Common myeloid progenitor, CD34-positive (primary cell): Measurements from ENCODE around the gene FYB1.

Experiments
- CTCF ChIA-PET: fragments of 350-600 bp; sonication (Branson Sonifier 250); formaldehyde crosslinking; loops from one replicate; lab custom pipeline; 2021; ENCODE audit warnings: antibody characterized with exemption; lab: Charles Lee
- POLR2A ChIA-PET: fragments of 350-600 bp; sonication (Branson Sonifier 250); formaldehyde crosslinking; loops from one replicate; lab custom pipeline; 2021; ENCODE audit warnings: antibody characterized with exemption; lab: Charles Lee
- DNase-seq, 3 donors: peaks; one replicate each; pipeline versions ENCODE4 v3.0.0 to v3.0.0-alpha.2; 2013
- H3K27ac ChIP-seq, 2 experiments: 1 replicate in 1 of 2; 2 replicates in 1 of 2; pipeline ENCODE4 v1.7.0; 2013; ENCODE audit warnings: inconsistent platforms in 2 of 2, low read length in 2 of 2, mild to moderate bottlenecking in 2 of 2, low read depth in 1 of 2, moderate library complexity in 1 of 2; ENCODE audit not compliant: severe bottlenecking in 2 of 2, insufficient read depth in 1 of 2, poor library complexity in 1 of 2
- H3K27me3 ChIP-seq, 5 experiments: replicated peaks in 2 of 5; 1 replicate in 3 of 5; 2 replicates in 2 of 5; pipeline versions ENCODE4 v1.6.1 to v1.7.0; 2013; ENCODE audit warnings: low read length in 4 of 5, mild to moderate bottlenecking in 2 of 5, moderate library complexity in 2 of 5, inconsistent platforms in 1 of 5; ENCODE audit not compliant: insufficient read depth in 5 of 5, control insufficient read depth in 4 of 5
- H3K36me3 ChIP-seq, 4 experiments: 1 replicate in 2 of 4; 2 replicates in 2 of 4; pipeline versions ENCODE4 v1.6.1 to v1.7.0; 2013; ENCODE audit warnings: low read length in 3 of 4, control low read depth in 1 of 4, mild to moderate bottlenecking in 1 of 4; ENCODE audit not compliant: control insufficient read depth in 4 of 4, insufficient read depth in 4 of 4
- H3K4me1 ChIP-seq, 4 experiments: 1 replicate in 3 of 4; 2 replicates in 1 of 4; pipeline versions ENCODE4 v1.6.1 to v1.7.1; 2013; ENCODE audit warnings: low read length in 3 of 4, mild to moderate bottlenecking in 3 of 4, control low read depth in 1 of 4, inconsistent platforms in 1 of 4, moderate library complexity in 1 of 4; ENCODE audit not compliant: control insufficient read depth in 4 of 4, insufficient read depth in 4 of 4; ENCODE audit errors: control extremely low read depth in 1 of 4
- H3K4me3 ChIP-seq, 7 experiments: 1 replicate in 4 of 7; 2 replicates in 3 of 7; pipeline versions ENCODE4 v1.5.1 to v1.7.0; 2013; ENCODE audit warnings: mild to moderate bottlenecking in 7 of 7, low read length in 6 of 7, moderate library complexity in 6 of 7, inconsistent platforms in 2 of 7, low read depth in 2 of 7, control low read depth in 1 of 7; ENCODE audit not compliant: insufficient read depth in 4 of 7, control insufficient read depth in 1 of 7; ENCODE audit errors: extremely low read depth in 1 of 7
- H3K9me3 ChIP-seq, 5 experiments: 1 replicate in 4 of 5; 2 replicates in 1 of 5; pipeline versions ENCODE4 v1.6.1 to v1.7.1; 2013; ENCODE audit warnings: low read length in 4 of 5, mild to moderate bottlenecking in 2 of 5, inconsistent platforms in 1 of 5, low read depth in 1 of 5, moderate library complexity in 1 of 5; ENCODE audit not compliant: control insufficient read depth in 4 of 5, insufficient read depth in 2 of 5; ENCODE audit errors: control extremely low read depth in 1 of 5
- WGBS: methylation state at CpG from one replicate; pipeline ENCODE4 v1.1.5; 2013; ENCODE audit not compliant: insufficient coverage; 5-methylcytosine and 5-hydroxymethylcytosine counted together

The FYB1 gene

DNA sequence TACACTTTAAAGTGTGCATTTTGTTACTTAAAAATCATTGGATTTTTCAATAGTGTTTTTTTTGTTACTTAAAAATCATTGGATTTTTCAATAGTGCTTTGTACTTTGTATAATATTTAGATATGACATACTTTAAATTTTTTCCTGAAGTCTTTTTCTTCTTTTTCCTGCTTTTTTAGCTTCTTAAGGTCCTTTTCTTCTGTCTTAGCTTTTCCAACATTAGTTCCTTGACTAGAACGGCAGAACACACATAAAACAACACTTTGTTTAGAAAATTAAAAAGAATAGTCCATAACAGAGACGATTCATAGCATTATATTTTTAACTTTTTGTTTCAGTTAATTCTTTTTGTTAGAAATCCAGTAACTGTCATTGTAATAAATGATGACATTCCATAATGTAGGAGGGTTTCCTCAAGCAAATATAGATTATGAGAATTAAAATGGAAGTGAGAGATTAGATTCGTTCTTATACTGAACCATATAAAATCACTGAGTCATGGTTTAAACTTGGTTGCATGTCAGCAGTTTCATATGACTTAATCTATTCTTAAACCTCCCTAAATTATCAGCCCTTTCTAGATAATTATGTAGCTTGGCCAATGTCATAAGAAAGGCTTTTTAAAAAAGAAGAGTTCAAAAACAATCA lies 99.8 kb downstream of the FYB1 start:
- ChIA-PET CTCF (interaction anchor here (1.3 kb wide), 1 partner anchor 14 kb away, joined by 3 read pairs; no protein-coding TSS in a partner anchor), POLR2A (interaction anchor here (0.7 kb wide), 1 partner anchor 183 kb away, joined by 5 read pairs; no protein-coding TSS in a partner anchor)
- Histone ChIP-seq H3K36me3 (peaks cover 0 to 6% (median 0%) of the 10 kb centered on the region in 4 experiments), H3K27me3 (no peaks in the 10 kb centered on the region), H3K4me3 (no peak overlapping the region), H3K4me1 (no peaks in the 10 kb centered on the region), H3K9me3 (no peaks in the 10 kb centered on the region), H3K27ac (no peak overlapping the region)
- no peak for DNase-seq
- WGBS: no CpG with 5 or more reads among the region's 3 CpGs

DNA sequence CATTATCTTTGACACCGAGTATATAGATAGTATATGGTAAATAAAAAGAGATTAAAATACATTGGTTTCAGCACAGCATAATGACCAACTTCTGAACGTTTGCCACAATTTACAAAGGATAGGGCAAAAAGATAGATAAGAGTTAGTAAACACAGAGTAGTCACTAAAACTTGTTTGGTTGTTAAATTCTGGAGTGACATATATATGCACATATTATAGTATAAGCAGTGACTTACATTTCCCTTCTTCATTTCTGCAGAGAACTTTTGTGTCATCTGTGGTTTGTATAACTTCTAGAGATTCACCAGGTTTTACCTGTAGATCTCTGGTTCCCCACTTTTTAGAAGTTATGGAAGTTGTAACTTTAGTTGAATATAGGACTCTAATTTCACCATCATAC lies 100.7 kb downstream of the FYB1 start:
- Histone ChIP-seq H3K4me3 (no peak overlapping the region), H3K4me1 (no peaks in the 10 kb centered on the region), H3K27me3 (no peaks in the 10 kb centered on the region), H3K27ac (no peak overlapping the region), H3K36me3 (peaks cover 0 to 6% (median 3%) of the 10 kb centered on the region in 4 experiments), H3K9me3 (no peaks in the 10 kb centered on the region)
- ChIA-PET CTCF (interaction anchor here (2.1 kb wide), 1 partner anchor 37 kb away, joined by 8 read pairs; no protein-coding TSS in a partner anchor), POLR2A (interaction anchor here (0.7 kb wide), 1 partner anchor 182 kb away, joined by 5 read pairs; no protein-coding TSS in a partner anchor)
- WGBS: 83% methylated on average over 1 of the region's 2 CpGs
- no peak for DNase-seq

- Histone ChIP-seq H3K36me3 (peaks cover 0 to 9% (median 3%) of the 10 kb centered on the region in 4 experiments), H3K4me3 (no peak overlapping the region), H3K9me3 (no peaks in the 10 kb centered on the region), H3K27me3 (no peaks in the 10 kb centered on the region), H3K4me1 (no peaks in the 10 kb centered on the region), H3K27ac (no peak overlapping the region)
- ChIA-PET POLR2A (no interaction called here), CTCF (interaction anchor here (2.1 kb wide), 1 partner anchor 36 kb away, joined by 8 read pairs; no protein-coding TSS in a partner anchor)
- DNase-seq: peak; percentile 17 to 58 (median 23)
- WGBS: 83% methylated on average over 2 of the region's 2 CpGs
These were observed 102.0 kb downstream of the FYB1 start for GRCh38 chr5:39117401-39117800.

- POLR2A ChIA-PET: no interaction called here
- no CpG with 5 or more reads among the region's 3 CpGs for WGBS
These were observed 102.8 kb downstream of the FYB1 start for GRCh38 chr5:39116344-39117170.

DNA sequence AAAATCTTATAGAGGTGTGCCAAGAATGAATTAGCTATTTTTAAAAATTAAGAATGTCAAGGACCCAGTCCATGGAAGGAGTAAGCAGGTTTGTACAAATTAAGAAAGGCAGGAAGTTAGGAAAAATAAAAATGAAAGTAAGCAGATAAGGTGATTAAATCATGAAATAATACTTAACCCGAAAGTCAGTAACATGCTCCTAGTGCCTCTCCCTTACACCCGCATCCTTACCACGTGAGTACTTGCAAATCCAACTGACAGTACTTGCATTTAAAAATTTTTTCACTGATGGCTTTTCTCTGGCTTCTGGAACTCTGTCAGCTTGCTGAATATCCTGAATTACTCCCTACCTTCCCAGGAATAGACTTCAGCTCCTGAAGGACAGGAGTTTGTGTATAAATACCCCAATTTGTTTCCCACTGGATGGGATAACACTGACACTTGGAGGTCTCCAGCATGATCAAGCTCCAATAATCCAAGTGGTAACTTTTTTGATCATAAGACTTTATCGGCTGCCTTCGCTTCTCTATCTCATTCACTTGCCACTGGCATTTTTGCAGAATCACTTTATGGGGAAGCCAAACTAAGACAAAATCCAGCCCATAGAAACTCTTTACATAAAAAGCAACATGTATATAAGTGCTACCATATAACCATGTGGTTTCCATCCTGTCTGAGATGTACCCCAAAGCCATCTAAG lies 103.6 kb downstream of the FYB1 start:
- 77% methylated on average over 5 of the region's 5 CpGs for WGBS
- Histone ChIP-seq H3K27me3 (no peaks in the 10 kb centered on the region), H3K36me3 (peaks cover 0 to 9% (median 0%) of the 10 kb centered on the region in 4 experiments), H3K9me3 (no peaks in the 10 kb centered on the region), H3K4me3 (no peak overlapping the region), H3K4me1 (no peaks in the 10 kb centered on the region), H3K27ac (no peak overlapping the region)
- POLR2A ChIA-PET: no interaction called here
- CTCF ChIA-PET: no interaction called here
- no peak for DNase-seq

More at GRCh38 chr5:39116344-39117170, 102.8 kb downstream of the FYB1 start:
- Histone ChIP-seq H3K4me3 (no peak overlapping the region), H3K36me3 (peaks cover 0 to 9% (median 0%) of the 10 kb centered on the region in 4 experiments), H3K27me3 (no peaks in the 10 kb centered on the region), H3K27ac (no peak overlapping the region), H3K4me1 (no peaks in the 10 kb centered on the region), H3K9me3 (no peaks in the 10 kb centered on the region)
- no peak for DNase-seq
- CTCF ChIA-PET: interaction anchor here (2.1 kb wide), 1 partner anchor 35 kb away, joined by 8 read pairs; no protein-coding TSS in a partner anchor

DNA sequence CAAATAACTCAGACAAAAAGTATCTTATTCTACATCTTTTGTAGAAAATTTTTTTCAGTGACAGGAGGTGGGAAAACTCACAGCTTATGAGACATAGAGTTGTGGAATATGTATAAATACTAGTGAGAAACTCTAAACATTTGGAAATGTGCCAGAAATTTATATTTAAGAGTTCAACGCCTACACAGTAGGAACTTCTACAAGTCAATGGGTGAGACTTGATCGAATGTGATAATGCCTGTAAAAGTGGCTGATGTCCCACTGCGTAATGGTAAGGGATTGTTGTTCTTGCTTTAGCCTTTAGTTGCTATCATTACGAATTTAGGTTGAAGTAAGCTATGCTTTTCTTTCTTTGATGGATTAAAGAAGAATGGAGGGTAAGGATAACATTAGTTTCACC lies 105.2 kb downstream of the FYB1 start:
- POLR2A ChIA-PET: no interaction called here

More for the DNA sequence above, 105.2 kb downstream of the FYB1 start:
- H3K27ac ChIP-seq: no peak overlapping the region
- H3K9me3 ChIP-seq: no peaks in the 10 kb centered on the region
- H3K4me3 ChIP-seq: no peak overlapping the region
- CTCF ChIA-PET: interaction anchor here (1.2 kb wide), 1 partner anchor 11 kb away, joined by 5 read pairs; no protein-coding TSS in a partner anchor
- WGBS: 100% methylated on average over 3 of the region's 4 CpGs
- no peaks in the 10 kb centered on the region for H3K27me3 ChIP-seq
- no peaks in the 10 kb centered on the region for H3K4me1 ChIP-seq
- peaks cover 0 to 13% (median 0%) of the 10 kb centered on the region in 4 experiments for H3K36me3 ChIP-seq
- no peak for DNase-seq
